ENCODE results near the gene HECTD4. TPM values are rescaled to one million over a fixed set of nuclear protein-coding genes. Genes with fewer than 3 reads are reported as not detected.

The HECTD4 gene
- total and polyA plus RNA-seq, 9 of the 15 experiments (the other 6 are each of a cell fraction or from before 2014, with no cell fraction given): 3.5 to 33.3 (median 13.5) TPM

- TF ChIP-seq ZNF639 (CRISPR knock-in tag; conservative IDR thresholded peaks at IDR 0.05 in 1 of 2, IDR thresholded peaks at IDR 0.05 in 1 of 2): no peak
- peak; percentile 97 for TF ChIP-seq NEUROD1 (IDR thresholded peaks at IDR 0.05; ENCODE audit: borderline replicate concordance, low read depth, low read length, partially characterized antibody)
- TF ChIP-seq CREBBP (IDR thresholded peaks at IDR 0.05; ENCODE audit: low read depth, low read length): no peak
- no peak for TF ChIP-seq ARID3A (IDR thresholded peaks at IDR 0.05; ENCODE audit: borderline replicate concordance, low read depth, low read length)
- no peak for TF ChIP-seq ZNF75A (CRISPR knock-in tag; IDR thresholded peaks at IDR 0.05)
- TF ChIP-seq MCM3 (IDR thresholded peaks at IDR 0.05): no peak
- no peak for TF ChIP-seq NFATC3 (IDR thresholded peaks at IDR 0.05)
- no peak for TF ChIP-seq ZNF165 (CRISPR knock-in tag; IDR thresholded peaks at IDR 0.05; ENCODE audit: borderline replicate concordance)
- no peak for TF ChIP-seq ZNF518B (CRISPR knock-in tag; IDR thresholded peaks at IDR 0.05)
- TF ChIP-seq NKRF (IDR thresholded peaks at IDR 0.05; ENCODE audit: borderline replicate concordance): peak; percentile 90
- peak; percentile 87 for TF ChIP-seq TAF9B (IDR thresholded peaks at IDR 0.05; ENCODE audit: partially characterized antibody)
- TF ChIP-seq ETV5 (CRISPR knock-in tag; IDR thresholded peaks at IDR 0.05; ENCODE audit: low read depth): no peak; the same call in 1 of the 2 replicates
- peak in 1 of 2 experiments; percentile 17; a peak in 1 of 4 replicates for TF ChIP-seq RCOR1 (IDR thresholded peaks at IDR 0.05; ENCODE audit: borderline replicate concordance in 1 of 2, low read depth in 2 of 2, low read length in 2 of 2)
- TF ChIP-seq SIN3B (IDR thresholded peaks at IDR 0.05; ENCODE audit: low read depth): peak; percentile 47; the same call in 1 of the 2 replicates
- TF ChIP-seq CREB5 (CRISPR knock-in tag; IDR thresholded peaks at IDR 0.05): no peak
Measured at GRCh38 chr12:112125250-112125999, 256.8 kb downstream of the HECTD4 start, which contains the start of gene TRAFD1 (continued).

All from K562 (cell line).